ENCODE data around the gene PCDHA13.
"Not testable (repeated sequence)": the region's sequence is repeated elsewhere in the genome, so short reads cannot be mapped to it uniquely, and the experiment has no call there.

The PCDHA13 gene

GRCh38 chr5:140881889-140882590 is at the start of gene PCDHA13:
Gene PCDHA13 (plus strand): TSS chr5:140882124. CDS start chr5:140882269, 145 bp downstream.
- DNase-seq (ENCODE audit: low spot score), result no peak

GRCh38 chr5:140833993-140834392 is 47.9 kb upstream of the PCDHA13 start, which contains the start of gene PCDHA7:
Gene PCDHA7 (plus strand): TSS chr5:140834269. CDS start chr5:140834384, 115 bp downstream.
- no peak for DNase-seq (ENCODE audit: low spot score)

GRCh38 chr5:140834439-140835008 is 47.4 kb upstream of the PCDHA13 start:
- DNase-seq (ENCODE audit: low spot score), result not testable (repeated sequence)

- DNase-seq (ENCODE audit: low spot score), result no peak
Observed at GRCh38 chr5:140835622-140836510, 46.1 kb upstream of the PCDHA13 start.

GRCh38 chr5:140840978-140841962 is 40.7 kb upstream of the PCDHA13 start, which contains the start of gene PCDHA8:
Gene PCDHA8 (plus strand): TSS chr5:140841187. CDS start chr5:140841322, 135 bp downstream.
- peak; percentile 85 for DNase-seq (ENCODE audit: low spot score)

- no peak for DNase-seq (ENCODE audit: low spot score)
Observed at GRCh38 chr5:140842798-140843733, 38.9 kb upstream of the PCDHA13 start.

- DNase-seq (ENCODE audit: low spot score), result not testable (repeated sequence)
Observed at GRCh38 chr5:140848139-140849102, 33.5 kb upstream of the PCDHA13 start, which contains the start of gene PCDHA9. Gene PCDHA9 (plus strand): TSS chr5:140848382. CDS start chr5:140848496, 114 bp downstream.

GRCh38 chr5:140849831-140850634 is 31.9 kb upstream of the PCDHA13 start:
- DNase-seq (ENCODE audit: low spot score), result not testable (repeated sequence)

- DNase-seq (ENCODE audit: low spot score), result peak; percentile 36
Observed at GRCh38 chr5:140855772-140856674, 25.9 kb upstream of the PCDHA13 start, which contains the start of gene PCDHA10. Gene PCDHA10 (plus strand): TSS chr5:140855897. CDS start chr5:140856049, 152 bp downstream.

- DNase-seq (ENCODE audit: low spot score), result no peak
Observed at GRCh38 chr5:140857177-140857986, 24.5 kb upstream of the PCDHA13 start.

GRCh38 chr5:140857987-140858240 is 24.0 kb upstream of the PCDHA13 start:
- DNase-seq (ENCODE audit: low spot score), result no peak

GRCh38 chr5:140862441-140863295 is 19.3 kb upstream of the PCDHA13 start:
- DNase-seq (ENCODE audit: low spot score), result no peak

GRCh38 chr5:140868721-140869554 is 13.0 kb upstream of the PCDHA13 start, which contains the start of gene PCDHA11:
Gene PCDHA11 (plus strand): TSS chr5:140868957. CDS start chr5:140869104, 147 bp downstream.
- DNase-seq (ENCODE audit: low spot score), result peak; percentile 83

- DNase-seq (ENCODE audit: low spot score), result no peak
Observed at GRCh38 chr5:140869555-140869886, 12.4 kb upstream of the PCDHA13 start.

Data from HuH-7 (cell line).